ENCODE measurements around the gene NEK7. TPM values are rescaled to one million over a fixed set of nuclear protein-coding genes. Genes with fewer than 3 reads are reported as not detected.

The NEK7 gene
- polyA plus RNA-seq, 3 donors from 2014 or later: 42.7 to 47.4 (median 47.3) TPM

GRCh38 chr1:198361237-198361767, 204.5 kb downstream of the NEK7 start:
- Mint-ChIP-seq H3K27ac (no peak overlapping the region), H3K4me3 (no peak overlapping the region), H3K27me3 (ENCODE audit: low read depth in 3 of 3) (peaks cover 0 to 5% (median 0%) of the 10 kb centered on the region in 3 donors), H3K4me1 (no peaks in the 10 kb centered on the region), H3K36me3 (no peaks in the 10 kb centered on the region), H3K9me3 (no peaks in the 10 kb centered on the region)
- no peak for DNase-seq

GRCh38 chr1:198363625-198364151, 206.9 kb downstream of the NEK7 start:
- Mint-ChIP-seq H3K4me3 (no peak overlapping the region), H3K9me3 (peaks cover 0 to 12% (median 2%) of the 10 kb centered on the region in 6 donors), H3K36me3 (peaks cover 3 to 6% (median 3%) of the 10 kb centered on the region in 3 donors), H3K4me1 (peaks cover 0 to 9% of the 10 kb centered on the region in 2 donors), H3K27me3 (ENCODE audit: low read depth in 3 of 3) (peaks cover 0 to 5% (median 0%) of the 10 kb centered on the region in 3 donors), H3K27ac (no peak overlapping the region)
- DNase-seq: no peak

GRCh38 chr1:198364471-198364870, 207.7 kb downstream of the NEK7 start:
- Mint-ChIP-seq H3K4me1 (peaks cover 0 to 9% of the 10 kb centered on the region in 2 donors), H3K9me3 (peaks cover 3 to 19% (median 7%) of the 10 kb centered on the region in 6 donors), H3K27ac (no peak overlapping the region), H3K36me3 (peaks cover 3 to 10% (median 6%) of the 10 kb centered on the region in 3 donors), H3K27me3 (ENCODE audit: low read depth in 3 of 3) (peaks cover 0 to 5% (median 0%) of the 10 kb centered on the region in 3 donors), H3K4me3 (no peak overlapping the region)
- no peak for DNase-seq

- Mint-ChIP-seq H3K4me1 (peaks cover 0 to 9% of the 10 kb centered on the region in 2 donors), H3K36me3 (peaks cover 3 to 13% (median 6%) of the 10 kb centered on the region in 3 donors), H3K27me3 (ENCODE audit: low read depth in 3 of 3) (peaks cover 2 to 4% (median 3%) of the 10 kb centered on the region in 3 donors), H3K4me3 (no peak overlapping the region), H3K27ac (no peak overlapping the region), H3K9me3 (peaks cover 3 to 19% (median 8%) of the 10 kb centered on the region in 6 donors)
- DNase-seq: no peak
Observed at GRCh38 chr1:198367296-198367695, 210.5 kb downstream of the NEK7 start.

GRCh38 chr1:198370996-198371395, 214.2 kb downstream of the NEK7 start:
- no peak for DNase-seq
- Mint-ChIP-seq H3K9me3 (peaks cover 5 to 23% (median 10%) of the 10 kb centered on the region in 6 donors), H3K27me3 (ENCODE audit: low read depth in 3 of 3) (peaks cover 2 to 5% (median 3%) of the 10 kb centered on the region in 3 donors), H3K27ac (no peak overlapping the region), H3K4me3 (no peak overlapping the region), H3K4me1 (peaks cover 0 to 9% of the 10 kb centered on the region in 2 donors), H3K36me3 (peaks cover 3 to 13% (median 6%) of the 10 kb centered on the region in 3 donors)

Other genes with a start within 250 kb of the NEK7 start
- not detected for gene LHX9, start 239.6 kb upstream of the NEK7 start, polyA plus RNA-seq